Kidney (tissue), 14 donors: ENCODE data around the gene HOXA2. TPM values are rescaled to one million over a fixed set of nuclear protein-coding genes. Genes with fewer than 3 reads are reported as not detected.

ENCODE experiments used
- DNase-seq, 5 donors: peaks; one replicate each; pipeline ENCODE4 v3.0.0-alpha.2; 2013 to 2020
- FAIRE-seq: peaks from 2 replicates; lab custom pipeline; 2012; peaks lifted over from hg19 to GRCh38; lab: Jason Lieb, UNC
- H3K27ac ChIP-seq, 2 donors: one replicate each; pipeline ENCODE4 v1.7.0; 2013; ENCODE audit warnings: low read depth in 2 of 2, low read length in 2 of 2, inconsistent platforms in 1 of 2
- H3K27me3 ChIP-seq: one replicate; pipeline ENCODE4 v1.7.1; 2013; ENCODE audit warnings: low read length, inconsistent platforms; ENCODE audit not compliant: control insufficient read depth, insufficient read depth
- H3K36me3 ChIP-seq, 3 donors: one replicate each; pipeline versions ENCODE4 v1.7.0 to v1.7.1; 2013; ENCODE audit warnings: low read length in 3 of 3, control low read depth in 1 of 3, inconsistent platforms in 1 of 3; ENCODE audit not compliant: insufficient read depth in 3 of 3, control insufficient read depth in 2 of 3
- H3K4me1 ChIP-seq, 3 donors: one replicate each; pipeline versions ENCODE4 v1.7.0 to v1.7.1; 2013; ENCODE audit warnings: low read length in 3 of 3, inconsistent platforms in 1 of 3, low read depth in 1 of 3; ENCODE audit not compliant: control insufficient read depth in 2 of 3, insufficient read depth in 2 of 3
- H3K4me3 ChIP-seq, 3 donors: one replicate each; pipeline versions ENCODE4 v1.7.0 to v1.8.1; 2013; ENCODE audit warnings: low read length in 3 of 3, control low read depth in 1 of 3, inconsistent platforms in 1 of 3
- H3K9ac ChIP-seq, 3 donors: one replicate each; pipeline versions ENCODE4 v1.7.0 to v1.7.1; 2013; ENCODE audit warnings: low read length in 3 of 3, control low read depth in 1 of 3, inconsistent platforms in 1 of 3
- H3K9me3 ChIP-seq, 3 donors: one replicate each; pipeline versions ENCODE4 v1.7.0 to v1.7.1; 2013; ENCODE audit warnings: low read length in 3 of 3, control low read depth in 1 of 3, inconsistent platforms in 1 of 3; ENCODE audit not compliant: control insufficient read depth in 2 of 3, insufficient read depth in 1 of 3
- CTCF ChIP-seq: IDR thresholded peaks from 3 replicates; pipeline ENCODE4 v1.5.1; 2012; ENCODE audit warnings: mild to moderate bottlenecking, moderate library complexity, borderline replicate concordance; ENCODE audit not compliant: insufficient read depth; ENCODE audit errors: extremely low read depth
- intact Hi-C: fragments of 100-400 bp; cut with DNase I; formaldehyde crosslinking; loops from one replicate; pipeline ENCODE4 v1.11.1; 2022
- polyA plus RNA-seq: library from polyadenylated mRNA; stranded (reverse); fragments of 350-450 nt; fragmentation: Illumina TruSeq; extraction: RNeasy Lipid Tissue Mini Kit (QIAGEN cat#74804); gene quantifications from one replicate; pipeline ENCODE4 v1.2.3, GENCODE V29; 2014; ENCODE audit warnings: low read depth, low replicate concordance; ENCODE audit not compliant: insufficient read depth
- total RNA-seq: library from RNA; stranded (reverse); fragmentation: NEBNext Ultra II Directional; extraction: Animal tissue kit (Norgen Biotek cat#: 25700); gene quantifications from one replicate; pipeline ENCODE4 v1.2.1, GENCODE V29; 2021
- donor health status: control.
- donor health status: control.
- donor health status: control.
- donor health status: control.
- donor health status: control.
- donor health status: DM: yes; HTN: yes; CAD: no.
- donor health status: Normal renal cell carcinoma (clear cell type).

Gene HOXA2
- total and polyA plus RNA-seq, 2 donors from 2014 or later: 1.3 to 2.9 TPM

- no peak for TF ChIP-seq CTCF
- Histone ChIP-seq H3K9ac (no peak overlapping the region), H3K4me1 (peaks cover 0 to 4% (median 3%) of the 10 kb centered on the region in 3 donors), H3K9me3 (no peaks in the 10 kb centered on the region), H3K27me3 (peaks cover 10% of the 10 kb centered on the region), H3K4me3 (no peak overlapping the region), H3K27ac (peak overlapping the region in 1 of 2 donors; percentile 48), H3K36me3 (no peaks in the 10 kb centered on the region)
- no peak for FAIRE-seq
- peak in 3 of 5 donors; percentile 57 to 86 (median 83) for DNase-seq
- intact Hi-C loops: no loop called here
Measured at GRCh38 chr7:27091941-27092818, 10.3 kb downstream of the HOXA2 start.

GRCh38 chr7:27091105-27091504, 11.4 kb downstream of the HOXA2 start:
- H3K27ac ChIP-seq: no peak overlapping the region
- no peak for FAIRE-seq
- no peak overlapping the region for H3K9ac ChIP-seq
- H3K4me3 ChIP-seq: no peak overlapping the region
- H3K27me3 ChIP-seq: peaks cover 10% of the 10 kb centered on the region
- TF ChIP-seq CTCF: no peak
- intact Hi-C loops: no loop called here
- H3K36me3 ChIP-seq: no peaks in the 10 kb centered on the region
- H3K4me1 ChIP-seq: peaks cover 0 to 3% (median 2%) of the 10 kb centered on the region in 3 donors
- no peaks in the 10 kb centered on the region for H3K9me3 ChIP-seq
- DNase-seq: peak in 2 of 5 donors; percentile 47 to 56

GRCh38 chr7:27088002-27088922, 14.2 kb downstream of the HOXA2 start:
- no peak for FAIRE-seq

More at GRCh38 chr7:27088002-27088922, 14.2 kb downstream of the HOXA2 start:
- no peak overlapping the region for H3K27ac ChIP-seq
- H3K4me3 ChIP-seq: peak overlapping the region in 2 of 3 donors; percentile 40 to 45
- intact Hi-C loops: no loop called here
- H3K9me3 ChIP-seq: no peaks in the 10 kb centered on the region
- H3K4me1 ChIP-seq: peaks cover 0 to 3% (median 2%) of the 10 kb centered on the region in 3 donors
- no peak overlapping the region for H3K9ac ChIP-seq
- no peaks in the 10 kb centered on the region for H3K36me3 ChIP-seq
- TF ChIP-seq CTCF: no peak
- peaks cover 7% of the 10 kb centered on the region for H3K27me3 ChIP-seq
- peak in 3 of 5 donors; percentile 35 to 55 (median 48) for DNase-seq
